HG03457 (cell line): ENCODE results near the gene ARVCF.

Source experiments
- ATAC-seq: cut with Tn5 transposase; IDR thresholded peaks from one replicate; pipeline ENCODE4 v1.9.1; 2021; ENCODE audit warnings: moderate number of reproducible peaks; ENCODE audit not compliant: unreplicated experiment

The ARVCF gene

GRCh38 chr22:20016734-20017621 lies at the start of gene ARVCF:
TSS of gene ARVCF (minus strand) at chr22:20016823. CDS start at chr22:19990794, 26,029 bp downstream.
- no peak for ATAC-seq

- ATAC-seq = no peak
These were observed 49.4 kb upstream of the ARVCF start for GRCh38 chr22:20065896-20066616.

- no peak for ATAC-seq
These were observed 48.1 kb upstream of the ARVCF start for GRCh38 chr22:20064545-20065262.

DNA sequence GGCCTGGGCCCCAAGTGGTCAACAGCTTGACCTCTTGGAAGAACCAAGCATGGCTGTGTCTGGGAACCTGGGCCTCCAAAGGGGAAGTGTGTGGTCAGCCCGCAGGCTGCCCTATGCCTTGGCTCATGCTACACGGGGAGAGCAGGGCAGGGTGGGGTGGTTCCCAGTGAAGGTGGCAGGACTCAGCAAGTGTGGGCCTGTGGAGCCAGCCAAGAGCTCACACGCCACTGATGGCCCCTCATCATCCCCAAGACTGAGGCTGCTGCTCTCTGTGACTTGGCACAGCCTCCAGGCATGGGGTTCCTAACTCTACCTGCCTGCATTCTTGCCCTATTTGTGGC lies 47.5 kb upstream of the ARVCF start:
- no peak for ATAC-seq

DNA sequence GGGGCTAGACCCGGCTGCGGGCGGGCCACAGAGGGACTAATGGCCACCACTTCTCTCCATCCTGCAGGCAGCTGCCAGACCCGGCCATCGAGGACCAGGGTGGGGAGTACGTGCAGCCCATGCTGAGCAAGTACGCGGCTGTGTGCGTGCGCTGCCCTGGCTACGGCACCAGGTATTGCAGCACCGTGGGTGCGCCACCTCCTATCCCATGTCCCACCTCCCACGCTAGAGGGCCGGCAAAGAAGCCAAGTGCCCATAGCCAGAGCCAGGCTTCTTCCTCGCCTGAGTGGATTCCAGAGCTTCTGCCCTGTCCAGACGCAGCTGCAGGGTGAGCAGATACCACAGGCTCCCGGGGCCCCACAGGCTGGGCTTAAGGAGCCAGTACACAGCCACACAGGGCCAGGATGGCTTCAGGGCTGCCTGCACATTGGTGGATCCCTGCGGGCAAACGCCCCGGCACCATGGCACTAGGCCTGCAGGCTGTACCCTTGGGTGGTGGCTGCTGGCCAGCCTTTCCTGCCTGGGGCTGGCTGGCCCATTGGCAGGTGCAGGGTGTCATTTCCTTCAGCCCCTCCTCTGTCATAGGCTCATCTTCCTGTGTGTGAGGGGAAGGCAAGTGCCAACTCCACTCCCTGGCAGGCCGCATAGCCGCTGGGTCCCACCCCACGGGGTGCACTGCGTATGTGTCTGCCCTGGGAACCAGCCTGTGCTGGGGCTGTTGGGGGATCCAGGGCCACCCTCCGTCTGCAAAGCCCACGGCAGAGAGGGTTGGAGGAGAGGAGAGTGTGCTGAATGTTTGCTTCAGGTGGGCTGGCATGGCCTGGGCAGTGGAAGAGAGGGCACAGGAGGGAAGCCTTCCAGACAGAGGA lies 46.9 kb upstream of the ARVCF start:
- no peak for ATAC-seq

DNA sequence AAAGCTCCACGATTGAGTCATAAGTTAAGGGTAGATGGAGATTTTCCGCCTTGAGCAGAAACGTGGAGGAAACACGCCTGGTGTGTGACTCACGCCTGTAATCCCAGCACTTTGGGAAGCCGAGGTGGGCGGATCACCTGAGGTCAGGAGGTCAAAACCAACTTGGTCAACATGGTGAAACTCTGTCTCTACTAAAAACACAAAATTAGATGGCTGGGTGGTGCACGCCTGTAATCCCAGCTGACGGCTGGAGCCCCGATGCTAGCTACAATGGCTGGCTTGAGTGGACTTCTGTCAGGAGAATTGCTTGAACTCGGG lies 46.1 kb upstream of the ARVCF start:
- ATAC-seq = no peak

DNA sequence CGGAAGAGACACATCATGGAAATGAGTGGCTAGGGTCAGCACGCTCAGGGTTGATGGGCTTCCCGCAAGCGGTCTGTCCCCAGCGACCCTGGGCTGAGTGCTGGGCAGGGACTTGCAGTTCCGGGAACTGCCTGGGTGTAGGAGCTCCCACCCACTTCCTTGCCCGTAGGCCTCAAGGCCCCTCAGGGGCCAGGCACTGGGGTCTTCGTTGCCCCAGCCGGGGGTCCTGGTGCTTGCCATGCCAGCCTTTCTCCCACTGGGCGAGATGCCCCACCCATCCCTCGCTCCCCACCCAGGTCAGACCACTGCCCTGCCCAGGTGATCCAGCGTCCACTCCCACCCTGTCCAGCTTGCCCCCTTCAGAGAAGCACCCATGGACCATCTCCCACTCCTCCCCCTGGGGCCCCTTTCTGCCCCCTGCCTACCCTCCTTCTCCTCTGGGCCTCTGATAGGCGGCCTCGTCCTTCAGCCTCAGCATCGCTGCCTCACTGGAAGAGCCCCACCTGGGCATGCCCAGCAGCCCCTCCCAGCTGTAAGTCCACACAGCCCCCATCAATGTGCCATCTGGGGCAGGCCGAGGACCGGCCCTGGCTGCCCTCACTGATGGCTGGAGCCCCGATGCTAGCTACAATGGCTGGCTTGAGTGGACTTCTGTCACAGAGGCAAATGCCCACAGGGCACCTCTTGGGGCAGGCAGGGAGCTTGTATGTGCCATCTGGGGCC lies 45.6 kb upstream of the ARVCF start:
- ATAC-seq = no peak

DNA sequence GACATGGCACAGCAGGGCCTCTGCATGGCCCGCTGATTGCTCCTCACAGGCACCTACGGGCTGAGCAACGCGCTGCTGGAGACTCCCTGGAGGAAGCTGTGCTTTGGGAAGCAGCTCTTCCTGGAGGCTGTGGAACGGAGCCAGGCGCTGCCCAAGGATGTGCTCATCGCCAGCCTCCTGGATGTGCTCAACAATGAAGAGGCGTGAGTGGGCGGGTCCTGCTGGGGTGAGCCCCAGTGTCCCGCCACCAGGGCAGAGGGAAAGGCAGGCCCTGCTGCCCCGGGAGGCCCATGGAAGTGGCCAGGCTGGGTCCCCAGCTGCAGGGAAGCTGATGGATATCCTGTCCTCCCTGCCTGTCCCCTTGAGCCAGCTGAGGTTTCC lies 44.8 kb upstream of the ARVCF start:
- no peak for ATAC-seq

- ATAC-seq = no peak
These were observed 44.3 kb upstream of the ARVCF start for GRCh38 chr22:20060700-20061480.

- no peak for ATAC-seq
These were observed 42.6 kb upstream of the ARVCF start for GRCh38 chr22:20058989-20059770.

GRCh38 chr22:20057596-20058268 lies 41.1 kb upstream of the ARVCF start:
- no peak for ATAC-seq

GRCh38 chr22:20056696-20057386 lies 40.2 kb upstream of the ARVCF start:
- no peak for ATAC-seq

DNA sequence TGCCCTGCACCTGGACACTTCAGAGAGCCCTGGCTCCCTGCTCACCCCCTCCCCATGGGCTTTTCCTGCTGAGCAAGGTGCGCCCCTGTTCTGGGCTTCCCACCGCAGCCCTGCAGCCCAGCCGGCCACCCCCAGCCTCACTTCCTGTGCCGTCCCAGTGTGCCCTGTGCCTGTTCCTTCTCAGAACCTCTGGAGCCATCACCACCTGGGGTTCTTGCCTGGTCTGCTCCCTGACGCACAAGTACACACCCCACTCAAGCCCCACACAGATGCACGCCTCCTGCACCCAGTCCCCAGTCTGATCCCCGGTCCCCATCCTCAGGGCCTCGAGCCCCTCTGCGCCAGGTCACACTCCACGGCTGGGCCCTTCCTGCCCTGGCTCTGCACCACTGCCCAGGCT lies 39.5 kb upstream of the ARVCF start:
- ATAC-seq = no peak

GRCh38 chr22:20055654-20056053 lies 39.0 kb upstream of the ARVCF start:
- no peak for ATAC-seq

- ATAC-seq = no peak
These were observed 38.5 kb upstream of the ARVCF start for GRCh38 chr22:20055144-20055543.

DNA sequence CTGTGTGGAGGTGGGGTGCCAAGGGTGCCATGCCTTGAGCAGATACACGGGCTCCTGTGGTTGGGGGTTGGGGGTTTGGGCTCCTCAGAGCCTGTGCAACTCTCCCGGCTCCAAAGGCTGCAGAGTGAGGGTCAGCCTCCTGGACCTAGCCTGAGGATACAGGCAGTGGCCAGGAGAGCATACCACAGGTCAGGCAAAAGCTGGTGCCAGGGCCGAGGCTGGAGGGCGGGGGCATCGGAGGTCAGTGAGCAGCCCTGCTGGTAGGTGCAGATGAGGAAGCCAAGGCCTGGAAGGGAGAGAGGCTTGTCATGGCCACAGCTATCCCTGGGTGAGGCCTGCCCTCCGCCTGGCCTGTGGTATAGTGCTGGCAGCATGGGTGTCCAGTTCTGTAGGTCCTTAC lies 37.9 kb upstream of the ARVCF start:
- no peak for ATAC-seq

DNA sequence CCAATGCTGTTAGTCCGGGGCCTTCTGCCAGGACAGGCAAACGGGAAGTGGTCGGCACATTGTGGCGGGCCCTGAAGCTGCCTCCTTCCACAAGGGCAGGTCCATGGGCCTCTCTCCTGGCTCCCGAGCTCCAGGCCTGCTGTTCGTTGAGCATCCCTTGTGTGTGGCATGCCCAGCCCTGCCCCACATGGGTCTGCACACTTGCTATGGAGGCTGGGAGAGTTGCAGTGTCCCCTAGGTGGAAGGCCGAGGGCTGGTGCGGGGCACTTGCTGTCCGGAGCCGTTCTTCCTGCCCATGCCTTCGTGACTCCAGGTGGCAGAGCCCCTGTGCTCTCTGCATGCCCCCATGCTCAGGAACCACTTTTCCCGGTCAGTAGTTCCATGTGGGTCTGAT lies 37.4 kb upstream of the ARVCF start:
- ATAC-seq = no peak
